GM06990 (cell line): ENCODE data around the gene GABPA.

Experiments used
- DNase-seq: peaks from one replicate; pipeline ENCODE4 v3.0.0-alpha.2; 2011; ENCODE audit not compliant: insufficient read length; ENCODE audit errors: extremely low read depth
- H3K27me3 ChIP-seq: replicated peaks from 2 replicates; pipeline ENCODE4 v1.6.0; 2011; ENCODE audit warnings: low read length; ENCODE audit not compliant: control insufficient read depth, insufficient read depth
- H3K36me3 ChIP-seq: 2 replicates; pipeline ENCODE4 v1.5.1; 2011; ENCODE audit warnings: low read length; ENCODE audit not compliant: control insufficient read depth, insufficient read depth
- H3K4me3 ChIP-seq: replicated peaks from 2 replicates; pipeline ENCODE4 v1.5.1; 2011; ENCODE audit warnings: low read depth, mild to moderate bottlenecking, control low read depth, low read length
- CTCF ChIP-seq: IDR thresholded peaks from 2 replicates; pipeline ENCODE4 v1.5.1; 2011; ENCODE audit warnings: low read length, control low read depth, mild to moderate bottlenecking, inconsistent platforms; ENCODE audit not compliant: insufficient read depth, poor library complexity, severe bottlenecking

The GABPA gene

GRCh38 chr21:25717491-25718147 lies 17.2 kb upstream of the GABPA start:
- TF ChIP-seq CTCF = no peak
- no peak for DNase-seq
- Histone ChIP-seq H3K27me3 (no peaks in the 10 kb centered on the region), H3K4me3 (no peak overlapping the region), H3K36me3 (peaks cover 6% of the 10 kb centered on the region; the same call in 1 of the 2 replicates)

- H3K4me3 ChIP-seq = no peak overlapping the region
- no peak for TF ChIP-seq CTCF
- DNase-seq = no peak
- peaks cover 8% of the 10 kb centered on the region for H3K36me3 ChIP-seq
- H3K27me3 ChIP-seq = no peaks in the 10 kb centered on the region
These were observed 12.8 kb upstream of the GABPA start for GRCh38 chr21:25721987-25722386.

- H3K27me3 ChIP-seq = no peaks in the 10 kb centered on the region
- H3K36me3 ChIP-seq = peaks cover 8% of the 10 kb centered on the region
These were observed 12.1 kb upstream of the GABPA start for GRCh38 chr21:25722631-25723030.

GRCh38 chr21:25732091-25732760 lies 2.5 kb upstream of the GABPA start:
- Histone ChIP-seq H3K4me3 (no peak overlapping the region), H3K36me3 (peaks cover 8% of the 10 kb centered on the region), H3K27me3 (no peaks in the 10 kb centered on the region)
- DNase-seq = no peak
- no peak for TF ChIP-seq CTCF

More at GRCh38 chr21:25722631-25723030, 12.1 kb upstream of the GABPA start:
- DNase-seq = no peak
- TF ChIP-seq CTCF = no peak
- no peak overlapping the region for H3K4me3 ChIP-seq

GRCh38 chr21:25733859-25734653 lies 716 bp upstream of the GABPA start:
- H3K36me3 ChIP-seq = no peaks in the 10 kb centered on the region; the same call in none of the 2 replicates
- no peak for TF ChIP-seq CTCF
- H3K27me3 ChIP-seq = no peaks in the 10 kb centered on the region
- no peak for DNase-seq
- peak overlapping the region; percentile 81 for H3K4me3 ChIP-seq
